ENCODE data around the gene ZNF816. TPM values are rescaled to one million over a fixed set of nuclear protein-coding genes. Genes with fewer than 3 reads are reported as not detected.
"Not testable (repeated sequence)": the region's sequence is repeated elsewhere in the genome, so short reads cannot be mapped to it uniquely, and the experiment has no call there.

ZNF816 gene
- polyA plus RNA-seq, 10 donors: 5.2 to 8.6 (median 7.3) TPM

DNA sequence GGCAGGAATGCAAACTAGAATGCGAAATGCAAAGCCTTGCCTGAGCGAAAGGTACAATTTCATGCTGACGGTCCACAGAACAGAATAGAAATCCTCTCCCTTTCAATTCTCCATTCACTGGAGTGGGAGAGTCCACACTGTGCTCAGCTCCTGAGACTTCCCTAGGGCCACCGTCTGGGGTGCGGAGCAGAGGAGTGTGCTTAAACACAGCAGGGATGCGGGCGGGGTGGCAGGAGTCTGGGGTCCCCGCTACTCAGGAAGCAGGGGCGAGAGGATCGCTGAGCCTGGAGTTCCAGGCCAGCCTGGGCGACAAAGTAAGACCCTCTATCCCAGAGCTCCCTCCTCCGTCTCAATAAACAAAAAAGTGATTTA lies 552 bp upstream of the ZNF816 start:
- peak in 2 of 3 donors; percentile 4 to 16 for DNase-seq

DNA sequence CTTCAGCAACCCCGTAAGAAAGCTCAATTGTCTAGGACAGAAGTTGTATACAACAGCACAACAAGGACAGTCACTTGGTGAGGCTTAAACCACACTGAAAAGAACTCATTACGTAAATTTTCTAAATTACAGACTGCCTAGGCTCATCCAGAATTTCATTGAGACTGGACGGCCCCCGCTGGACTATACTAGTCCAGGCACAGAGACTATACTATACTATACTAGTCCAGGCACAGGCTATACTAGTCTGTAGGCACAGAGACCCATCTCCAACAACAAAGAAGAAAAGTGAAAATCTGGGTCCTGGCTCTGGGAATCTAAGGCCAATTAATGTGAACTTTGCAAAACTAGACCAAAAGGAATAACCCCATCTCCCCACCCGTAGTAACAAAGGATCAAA lies 700 bp downstream of the ZNF816 start:
- DNase-seq: peak in 1 of 3 donors; percentile 6

GRCh38 chr19:52959613-52960295 lies 2.9 kb downstream of the ZNF816 start:
- DNase-seq: no peak

DNA sequence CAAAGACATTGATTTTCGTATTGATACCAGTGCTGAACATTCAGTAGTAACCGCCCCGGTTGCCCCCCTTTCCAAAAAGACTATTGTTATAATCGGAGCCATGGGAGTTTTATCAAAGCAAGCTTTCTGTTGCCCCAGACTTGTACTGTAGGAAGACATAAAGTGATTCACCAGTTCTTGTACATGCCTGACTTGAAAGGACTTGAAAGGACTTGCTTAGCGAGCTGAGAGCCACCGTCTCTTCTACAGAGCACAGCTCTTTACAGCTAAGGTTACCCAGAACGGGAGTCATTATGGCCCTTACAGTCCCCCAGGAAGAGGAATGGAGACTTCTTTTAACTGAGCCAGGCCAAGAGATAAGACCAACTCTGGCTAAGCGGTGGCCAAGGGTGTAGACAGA lies 5.1 kb downstream of the ZNF816 start:
- no peak for DNase-seq

GRCh38 chr19:52956917-52957316 lies 5.8 kb downstream of the ZNF816 start:
- DNase-seq: no peak

DNA sequence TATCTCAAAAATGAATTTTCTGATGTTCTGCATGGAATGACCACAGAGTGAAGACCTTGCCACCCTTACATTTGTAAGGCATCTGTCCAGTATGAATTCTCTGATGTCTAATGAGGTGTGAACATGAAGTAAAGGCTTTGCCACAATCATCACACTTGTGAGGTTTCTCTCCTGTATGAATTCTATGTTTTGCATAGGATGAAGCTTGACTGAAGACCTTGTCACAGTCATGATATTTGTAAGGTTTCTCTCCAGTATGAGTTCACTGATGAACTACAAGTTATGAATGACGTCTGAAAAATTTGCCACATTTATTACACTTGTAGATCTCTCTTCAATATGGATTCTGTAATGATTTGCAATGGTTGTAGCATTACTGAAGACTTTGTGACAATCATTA lies 13.3 kb downstream of the ZNF816 start:
- DNase-seq: no peak

- no peak for DNase-seq
Measured at GRCh38 chr19:52948025-52948770, 14.5 kb downstream of the ZNF816 start.

GRCh38 chr19:52946322-52947310 lies 16.1 kb downstream of the ZNF816 start:
- DNase-seq: peak; percentile 19 to 55 (median 34)

GRCh38 chr19:52945652-52946321 lies 16.9 kb downstream of the ZNF816 start:
- DNase-seq: no peak

- DNase-seq: not testable (repeated sequence)
Measured at GRCh38 chr19:52944703-52945493, 17.8 kb downstream of the ZNF816 start.

GRCh38 chr19:52943884-52944643 lies 18.6 kb downstream of the ZNF816 start:
- no peak for DNase-seq

- DNase-seq: no peak
Measured at GRCh38 chr19:52943134-52943883, 19.4 kb downstream of the ZNF816 start.

- peak; percentile 79 to 91 (median 84) for DNase-seq
Measured at GRCh38 chr19:52942386-52943133, 20.1 kb downstream of the ZNF816 start.

- peak; percentile 21 to 81 (median 57) for DNase-seq
Measured at GRCh38 chr19:52941941-52942385, 20.7 kb downstream of the ZNF816 start.

DNA sequence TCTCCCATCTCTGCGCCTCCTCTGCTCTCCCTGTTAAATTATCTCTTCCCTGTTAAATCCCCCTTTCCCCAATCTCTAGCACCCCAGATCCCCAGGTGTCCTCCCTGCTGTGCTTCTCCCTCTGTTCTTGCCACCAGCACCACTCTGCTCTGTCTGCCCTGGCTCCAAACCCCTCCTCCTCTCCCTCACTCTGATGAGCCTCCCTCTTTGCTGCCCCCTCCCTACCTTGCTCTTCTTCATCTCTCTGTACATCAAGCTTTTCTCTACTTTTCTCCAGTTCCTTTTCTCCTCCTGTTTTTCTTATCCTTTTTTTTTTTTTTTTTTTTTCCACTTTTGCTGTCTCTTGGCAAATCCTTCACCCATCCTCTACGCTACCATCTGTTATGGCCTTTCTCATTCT lies 21.2 kb downstream of the ZNF816 start:
- peak in 1 of 3 donors; percentile 11 for DNase-seq

DNA sequence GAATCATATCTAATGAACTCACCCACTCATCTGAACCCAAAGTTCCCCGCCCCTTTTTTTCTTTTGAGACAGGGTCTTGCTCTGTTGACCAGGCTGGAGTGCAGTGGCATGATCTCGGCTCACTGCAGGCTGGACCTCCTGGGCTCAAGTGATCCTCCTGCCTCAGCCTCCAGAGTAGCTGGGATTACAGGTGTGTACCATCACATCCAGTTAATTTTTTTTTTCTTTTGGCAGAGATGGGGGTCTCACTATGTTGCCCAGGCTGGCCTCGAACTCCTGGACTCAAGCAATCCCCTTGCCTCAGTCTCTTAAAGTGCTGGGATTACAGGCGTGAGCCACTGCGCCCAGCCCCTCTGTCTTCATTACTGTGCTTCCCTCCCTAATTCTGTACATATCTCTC lies 21.8 kb downstream of the ZNF816 start:
- DNase-seq: not testable (repeated sequence)

- DNase-seq: no peak
Measured at GRCh38 chr19:52938761-52939160, 23.9 kb downstream of the ZNF816 start.

DNA sequence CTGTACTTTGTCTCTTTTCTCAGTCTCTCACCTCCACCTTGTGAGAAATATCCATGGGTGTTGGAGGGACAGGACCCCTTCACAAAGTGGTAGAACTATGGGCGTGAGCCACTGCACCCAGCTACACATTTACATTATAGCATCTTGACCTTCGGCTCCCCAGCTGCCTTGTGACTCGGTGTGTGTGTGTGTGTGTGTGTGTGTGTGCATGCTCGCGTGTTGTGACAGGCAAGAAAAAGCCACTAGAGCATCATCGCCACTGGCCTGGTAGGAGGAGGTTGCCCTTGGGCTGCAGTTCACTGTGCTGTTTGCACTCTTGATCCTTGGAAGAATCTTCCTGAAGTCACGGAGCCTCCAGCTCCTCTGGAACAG lies 25.7 kb downstream of the ZNF816 start:
- DNase-seq: no peak
